Endometrium (tissue), 2 donors: Measurements from ENCODE around the gene ST6GALNAC4.

Experiments used
- FAIRE-seq: peaks from 2 replicates; lab custom pipeline; 2012; peaks lifted over from hg19 to GRCh38; lab: Jason Lieb, UNC
- donor health status: control.
- donor health status: control.

The ST6GALNAC4 gene, protein sequence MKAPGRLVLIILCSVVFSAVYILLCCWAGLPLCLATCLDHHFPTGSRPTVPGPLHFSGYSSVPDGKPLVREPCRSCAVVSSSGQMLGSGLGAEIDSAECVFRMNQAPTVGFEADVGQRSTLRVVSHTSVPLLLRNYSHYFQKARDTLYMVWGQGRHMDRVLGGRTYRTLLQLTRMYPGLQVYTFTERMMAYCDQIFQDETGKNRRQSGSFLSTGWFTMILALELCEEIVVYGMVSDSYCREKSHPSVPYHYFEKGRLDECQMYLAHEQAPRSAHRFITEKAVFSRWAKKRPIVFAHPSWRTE

GRCh38 chr9:127916720-127917581 is at the start of gene ST6GALNAC4:
Gene ST6GALNAC4, minus strand, starts transcription at chr9:127917041. Its CDS starts 622 bp downstream, at chr9:127916419.
- FAIRE-seq: no peak

DNA sequence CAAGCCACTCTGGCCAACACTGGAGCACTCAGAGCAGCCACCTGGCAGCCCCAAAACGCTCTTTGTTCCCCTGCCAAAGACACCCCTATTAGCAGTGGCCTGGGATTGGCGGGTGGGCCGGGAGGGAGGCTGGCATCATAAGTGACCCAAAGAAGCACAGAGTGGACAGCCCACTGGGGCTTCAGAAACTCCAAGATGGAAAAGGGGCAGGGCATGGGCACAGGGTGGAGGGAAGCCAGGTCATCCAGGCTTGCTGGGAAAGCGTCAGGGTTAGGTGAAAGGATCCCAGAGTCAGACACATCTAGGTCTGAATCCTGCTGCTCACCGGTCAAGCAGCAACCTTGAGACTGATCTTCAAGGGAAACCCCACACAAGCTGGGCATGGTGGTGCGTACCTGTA is 49.1 kb upstream of the ST6GALNAC4 start:
- FAIRE-seq: no peak

DNA sequence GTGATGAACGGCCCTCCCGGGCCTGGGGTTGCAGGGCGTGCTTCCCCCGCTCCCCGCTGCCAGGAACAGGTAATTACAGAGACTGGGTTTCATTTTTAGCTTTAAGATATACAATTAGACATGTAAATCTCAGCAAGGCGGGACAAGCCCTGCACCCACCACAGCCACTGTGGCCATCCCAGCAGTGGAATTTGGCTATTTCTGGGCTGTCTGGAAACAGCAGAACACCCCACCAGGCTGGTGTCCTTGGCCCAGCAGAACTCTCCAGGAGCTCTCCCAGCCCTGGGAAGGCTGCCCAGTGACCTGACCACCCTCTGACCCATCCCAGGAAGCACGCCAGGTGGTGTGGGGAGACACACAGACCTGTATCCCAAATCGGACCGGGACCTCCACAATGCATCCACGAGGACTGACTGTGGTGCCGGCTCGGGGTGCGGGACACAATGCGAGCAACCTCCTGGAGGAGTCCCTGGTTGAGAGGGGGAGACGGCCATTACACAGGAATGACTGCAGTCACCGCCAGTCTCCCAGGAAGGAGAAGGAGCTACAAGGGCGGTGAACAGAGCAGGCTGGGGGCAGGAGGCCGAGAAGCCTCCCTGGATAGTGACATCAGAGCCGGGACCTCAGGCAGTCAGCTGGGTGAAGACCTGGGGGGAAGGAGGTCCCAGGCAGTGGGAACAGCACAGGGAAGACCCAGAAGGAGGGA is 46.7 kb upstream of the ST6GALNAC4 start:
- no peak for FAIRE-seq

GRCh38 chr9:127963041-127963358 is 46.2 kb upstream of the ST6GALNAC4 start:
- no peak for FAIRE-seq

- FAIRE-seq: no peak
These were observed 45.4 kb upstream of the ST6GALNAC4 start for GRCh38 chr9:127962278-127962677.

DNA sequence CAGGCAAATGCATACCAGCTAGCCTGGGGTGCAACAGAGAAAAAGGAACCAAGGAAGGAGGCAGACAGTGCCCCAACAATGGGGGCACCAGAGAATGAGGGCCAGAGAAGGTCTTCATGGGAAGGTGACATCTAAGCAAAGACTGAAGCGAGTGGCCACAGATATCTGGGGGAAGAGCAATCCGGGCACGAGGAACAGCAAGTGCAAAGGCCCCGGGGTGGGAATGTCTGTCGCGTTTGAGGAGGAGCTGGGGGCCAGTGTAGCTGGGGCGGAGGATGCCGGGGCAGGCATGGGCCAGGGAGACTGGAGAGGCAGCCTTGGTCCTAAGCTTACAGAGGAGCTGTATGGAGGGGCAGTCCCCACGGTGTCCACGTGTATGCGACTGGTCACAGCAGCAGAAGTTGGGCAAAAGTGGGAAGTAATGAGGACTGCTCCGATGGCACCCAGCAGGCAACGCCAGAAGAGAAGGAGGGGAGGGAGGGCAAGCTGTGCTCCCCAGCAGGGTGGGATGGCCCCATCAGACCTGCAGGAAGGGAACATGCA is 44.8 kb upstream of the ST6GALNAC4 start:
- no peak for FAIRE-seq

DNA sequence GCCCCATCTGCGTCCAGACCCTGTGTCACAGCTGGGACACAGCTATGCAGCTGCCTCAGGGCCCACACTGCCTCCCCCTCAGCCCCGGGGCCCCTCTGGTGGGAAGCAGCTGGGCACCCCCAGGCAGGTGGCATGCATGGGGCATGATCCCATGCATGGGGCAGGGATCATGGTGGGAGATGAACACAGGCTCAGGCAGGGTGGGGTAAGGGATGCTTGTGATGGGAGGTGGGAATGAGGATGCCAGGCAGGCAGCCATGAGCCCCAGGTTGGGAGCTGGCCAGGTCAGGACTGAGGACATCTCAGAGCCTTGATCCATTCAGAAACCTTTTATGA is 44.3 kb upstream of the ST6GALNAC4 start:
- no peak for FAIRE-seq

DNA sequence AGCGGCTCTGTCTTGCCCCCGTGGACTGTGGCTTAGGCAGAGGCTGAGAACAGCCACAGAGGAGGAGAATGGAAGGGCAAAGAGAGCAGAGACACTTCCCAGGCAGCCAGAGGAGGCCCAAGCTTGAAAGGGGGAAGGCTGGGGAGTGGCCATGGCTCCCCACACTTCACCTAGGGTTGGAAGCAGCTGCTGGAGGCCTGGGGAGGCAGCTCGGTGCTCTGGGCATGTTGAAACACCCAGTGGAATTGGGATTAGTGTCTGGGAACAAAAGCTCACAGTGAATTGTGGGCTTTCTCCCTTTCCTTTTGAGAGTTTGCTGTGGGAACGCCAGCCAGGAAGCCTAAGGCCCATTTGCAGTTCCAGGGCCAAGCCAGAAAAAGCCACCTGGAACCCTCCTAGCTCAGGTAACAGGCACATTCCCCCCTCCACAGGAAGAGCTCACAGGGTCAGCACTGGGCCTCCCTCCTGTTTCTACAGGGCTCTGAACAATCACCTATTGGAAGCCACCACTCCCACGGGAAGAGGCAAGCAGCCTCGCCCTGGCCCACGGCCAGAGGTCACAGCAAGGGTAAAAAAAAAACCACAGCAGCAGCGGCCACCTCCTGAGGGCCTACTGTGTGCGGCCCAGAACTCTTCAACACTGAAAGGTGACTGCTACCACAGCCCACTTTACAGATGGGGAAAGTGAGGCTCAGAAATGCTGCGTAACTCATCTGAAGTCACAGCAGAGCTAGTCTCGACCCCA is 43.7 kb upstream of the ST6GALNAC4 start:
- FAIRE-seq: no peak

GRCh38 chr9:127959841-127960409 is 43.1 kb upstream of the ST6GALNAC4 start:
- FAIRE-seq: no peak

DNA sequence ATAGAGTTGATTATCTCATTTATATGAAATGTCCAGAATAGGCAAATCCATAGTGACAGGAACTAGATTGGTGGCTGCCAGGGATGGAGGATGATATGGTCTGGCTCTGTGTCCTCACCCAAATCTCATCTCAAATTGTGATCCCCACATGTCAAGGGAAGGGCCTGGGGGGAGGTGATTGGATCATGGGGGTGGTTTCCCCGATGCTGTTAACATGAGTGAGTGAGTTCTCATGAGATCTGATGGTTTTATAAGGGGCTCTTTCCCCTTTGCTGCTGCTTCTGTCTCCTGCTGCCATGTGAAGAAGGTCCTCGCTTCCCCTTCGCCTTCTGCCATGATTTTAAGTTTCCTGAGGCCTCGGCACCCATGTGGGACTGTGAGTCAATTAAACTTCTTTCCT is 42.6 kb upstream of the ST6GALNAC4 start:
- FAIRE-seq: no peak

DNA sequence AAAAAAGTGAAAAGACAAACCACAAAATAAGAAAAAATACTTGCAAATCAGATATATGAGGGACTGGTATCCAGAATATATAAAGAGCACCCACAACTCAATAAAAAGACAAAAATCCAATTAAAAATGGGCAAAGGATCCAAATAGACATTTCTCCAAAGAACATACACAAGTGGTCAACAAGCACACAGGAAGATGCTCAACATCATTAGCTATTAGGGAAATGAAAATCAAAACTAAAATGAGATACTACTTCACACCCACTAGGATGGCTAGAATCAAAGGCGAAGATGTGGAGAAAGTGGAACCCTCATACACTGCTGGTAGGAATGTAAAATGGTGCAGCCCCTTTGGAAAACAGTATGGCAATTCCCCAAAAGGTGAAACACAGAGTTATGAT is 41.9 kb upstream of the ST6GALNAC4 start:
- no peak for FAIRE-seq

- no peak for FAIRE-seq
These were observed 38.6 kb upstream of the ST6GALNAC4 start for GRCh38 chr9:127955294-127956015.

DNA sequence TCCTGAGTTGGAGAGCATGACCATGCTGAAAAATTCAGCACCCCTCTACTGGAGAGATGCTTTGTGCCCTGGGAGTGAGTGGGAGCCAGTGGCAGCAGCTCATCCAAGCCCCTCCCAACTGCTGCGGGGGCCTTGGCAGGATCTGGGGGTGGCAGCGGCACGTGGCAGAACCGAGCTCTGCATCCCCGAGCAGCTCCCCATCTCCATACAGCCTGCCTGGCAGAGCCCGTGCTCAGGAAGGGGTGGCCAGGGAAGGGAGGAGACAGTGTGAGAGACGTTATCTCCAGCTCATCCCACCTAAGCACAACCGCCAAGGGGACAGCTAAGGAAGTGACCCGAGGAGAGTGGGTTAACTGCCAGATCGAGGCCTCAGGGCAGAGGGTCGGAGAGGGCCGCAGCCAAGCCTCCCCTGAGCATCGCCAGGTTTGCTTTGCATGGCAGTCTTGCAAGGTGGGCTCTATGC is 38.0 kb upstream of the ST6GALNAC4 start:
- no peak for FAIRE-seq

DNA sequence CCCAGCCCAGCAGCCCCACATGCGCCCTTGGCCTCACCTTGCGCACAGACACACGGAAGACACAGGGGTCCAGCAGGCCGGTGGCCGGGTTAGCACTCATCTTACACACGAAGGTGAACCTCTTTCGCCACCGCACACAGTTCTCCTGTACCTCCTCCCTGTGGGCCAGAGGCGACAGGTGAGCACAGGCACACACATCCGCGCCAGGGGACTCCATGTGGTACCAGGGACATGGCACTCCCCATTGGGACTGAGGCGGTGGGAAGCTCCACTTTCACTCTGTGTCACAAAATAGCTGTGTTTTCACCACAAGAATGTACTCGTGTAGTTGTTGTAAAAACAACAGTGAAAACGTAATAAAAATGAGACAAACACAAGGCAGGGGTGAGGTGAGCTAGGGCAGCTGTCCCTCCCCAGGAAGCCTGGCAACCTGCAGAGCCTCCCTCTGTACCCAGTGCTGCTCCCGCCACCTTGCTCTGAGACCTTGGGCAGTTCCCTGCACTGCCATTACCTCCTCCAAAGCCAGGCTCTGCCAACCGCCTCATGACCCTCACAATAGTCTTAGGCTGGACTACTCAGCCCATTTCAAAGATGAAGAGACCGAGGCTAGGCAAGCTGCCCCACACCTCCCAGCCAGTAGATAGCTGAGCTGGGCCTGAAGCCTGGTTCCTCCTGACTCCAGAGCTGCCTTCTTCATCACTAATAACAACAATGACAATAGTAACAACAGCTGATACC is 37.1 kb upstream of the ST6GALNAC4 start:
- no peak for FAIRE-seq

DNA sequence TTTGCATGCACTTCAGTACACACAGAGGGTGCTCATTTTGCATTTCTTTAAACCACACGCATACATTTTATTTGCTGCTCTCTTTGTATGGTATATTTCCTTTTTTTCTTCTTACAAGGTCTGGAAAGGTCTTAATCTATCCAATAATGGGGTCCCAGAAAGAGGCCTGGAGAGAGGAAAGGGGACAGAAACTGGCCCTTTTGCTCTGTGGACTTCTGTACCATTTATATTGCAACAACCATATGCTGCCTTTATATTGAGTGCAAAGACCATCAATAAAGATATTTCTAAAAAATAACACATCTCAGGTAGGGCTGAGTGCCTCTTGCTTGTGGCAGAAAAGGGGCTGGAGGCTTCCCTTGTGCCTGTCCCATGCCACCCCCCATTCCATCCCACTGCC is 36.3 kb upstream of the ST6GALNAC4 start:
- FAIRE-seq: no peak

- no peak for FAIRE-seq
These were observed 33.9 kb upstream of the ST6GALNAC4 start for GRCh38 chr9:127950513-127951289.

GRCh38 chr9:127949827-127950512 is 33.1 kb upstream of the ST6GALNAC4 start:
- FAIRE-seq: no peak

- FAIRE-seq: no peak
These were observed 31.2 kb upstream of the ST6GALNAC4 start for GRCh38 chr9:127947841-127948710.
